ENCODE data around the gene FMN2. TPM values are rescaled to one million over a fixed set of nuclear protein-coding genes. Genes with fewer than 3 reads are reported as not detected.

Gene FMN2
- total RNA-seq, 1 donor from 2014 or later: not detected

GRCh38 chr1:240417317-240417716, 325.6 kb downstream of the FMN2 start:
- no peak for DNase-seq
- ChIA-PET POLR2A (no interaction called here), CTCF (no interaction called here)
- no peak for TF ChIP-seq CTCF (IDR thresholded peaks at IDR 0.05)
- Mint-ChIP-seq H3K4me1 (no peaks in the 10 kb centered on the region), H3K27ac (no peak overlapping the region), H3K27me3 (no peaks in the 10 kb centered on the region), H3K4me3 (no peak overlapping the region), H3K36me3 (ENCODE audit: low read depth) (no peaks in the 10 kb centered on the region), H3K9me3 (peaks cover 4% of the 10 kb centered on the region)
- intact Hi-C loops (cut with micrococcal nuclease): no loop called here
- no peak for ATAC-seq (ENCODE audit: low read depth)

- no peak overlapping the region for H3K4me3 Mint-ChIP-seq
- ATAC-seq (ENCODE audit: low read depth) (no peak), DNase-seq (no peak)
- no peaks in the 10 kb centered on the region for H3K36me3 Mint-ChIP-seq (ENCODE audit: low read depth)
- CTCF ChIA-PET: no interaction called here
- intact Hi-C loops (cut with micrococcal nuclease): no loop called here
- H3K27me3 Mint-ChIP-seq: no peaks in the 10 kb centered on the region
- no peak overlapping the region for H3K27ac Mint-ChIP-seq
- no peak for TF ChIP-seq CTCF (IDR thresholded peaks at IDR 0.05)
- peaks cover 2% of the 10 kb centered on the region for H3K9me3 Mint-ChIP-seq
- POLR2A ChIA-PET: no interaction called here
- H3K4me1 Mint-ChIP-seq: no peaks in the 10 kb centered on the region
Measured at GRCh38 chr1:240420766-240421165, 329.1 kb downstream of the FMN2 start.

- POLR2A ChIA-PET: no interaction called here
- CTCF ChIA-PET: no interaction called here
- Mint-ChIP-seq H3K36me3 (ENCODE audit: low read depth) (no peaks in the 10 kb centered on the region), H3K9me3 (no peaks in the 10 kb centered on the region), H3K4me1 (no peaks in the 10 kb centered on the region), H3K4me3 (no peak overlapping the region), H3K27me3 (no peaks in the 10 kb centered on the region), H3K27ac (no peak overlapping the region)
- intact Hi-C loops (cut with micrococcal nuclease): no loop called here
- TF ChIP-seq CTCF (IDR thresholded peaks at IDR 0.05): no peak
- DNase-seq (no peak), ATAC-seq (ENCODE audit: low read depth) (no peak)
Measured at GRCh38 chr1:240423246-240423924, 331.7 kb downstream of the FMN2 start.

GRCh38 chr1:240424740-240425464, 333.2 kb downstream of the FMN2 start:
- H3K4me3 Mint-ChIP-seq: no peak overlapping the region
- ATAC-seq (ENCODE audit: low read depth) (no peak), DNase-seq (no peak)
- H3K9me3 Mint-ChIP-seq: no peaks in the 10 kb centered on the region
- H3K36me3 Mint-ChIP-seq (ENCODE audit: low read depth): no peaks in the 10 kb centered on the region
- POLR2A ChIA-PET: no interaction called here
- CTCF ChIA-PET: no interaction called here
- no peaks in the 10 kb centered on the region for H3K4me1 Mint-ChIP-seq
- no peak overlapping the region for H3K27ac Mint-ChIP-seq
- TF ChIP-seq CTCF (IDR thresholded peaks at IDR 0.05): no peak
- intact Hi-C loops (cut with micrococcal nuclease): no loop called here
- no peaks in the 10 kb centered on the region for H3K27me3 Mint-ChIP-seq

- ChIA-PET POLR2A (no interaction called here), CTCF (no interaction called here)
- Mint-ChIP-seq H3K27me3 (no peaks in the 10 kb centered on the region), H3K4me1 (no peaks in the 10 kb centered on the region), H3K9me3 (no peaks in the 10 kb centered on the region), H3K27ac (no peak overlapping the region), H3K4me3 (no peak overlapping the region), H3K36me3 (ENCODE audit: low read depth) (no peaks in the 10 kb centered on the region)
- no peak for DNase-seq
- TF ChIP-seq CTCF (IDR thresholded peaks at IDR 0.05): no peak
- ATAC-seq (ENCODE audit: low read depth): no peak
- intact Hi-C loops (cut with micrococcal nuclease): no loop called here
Measured at GRCh38 chr1:240426051-240426450, 334.4 kb downstream of the FMN2 start.
